CD4-positive, alpha-beta T cell treated with Interleukin-4 for 4 hours (primary cell): ENCODE data around the gene ZNF888.
"Not testable (repeated sequence)": the region's sequence is repeated elsewhere in the genome, so short reads cannot be mapped to it uniquely, and the experiment has no call there.

Experiments used
- DNase-seq: peaks from one replicate; pipeline ENCODE4 v3.0.0-alpha.2; 2020

The ZNF888 gene

DNA sequence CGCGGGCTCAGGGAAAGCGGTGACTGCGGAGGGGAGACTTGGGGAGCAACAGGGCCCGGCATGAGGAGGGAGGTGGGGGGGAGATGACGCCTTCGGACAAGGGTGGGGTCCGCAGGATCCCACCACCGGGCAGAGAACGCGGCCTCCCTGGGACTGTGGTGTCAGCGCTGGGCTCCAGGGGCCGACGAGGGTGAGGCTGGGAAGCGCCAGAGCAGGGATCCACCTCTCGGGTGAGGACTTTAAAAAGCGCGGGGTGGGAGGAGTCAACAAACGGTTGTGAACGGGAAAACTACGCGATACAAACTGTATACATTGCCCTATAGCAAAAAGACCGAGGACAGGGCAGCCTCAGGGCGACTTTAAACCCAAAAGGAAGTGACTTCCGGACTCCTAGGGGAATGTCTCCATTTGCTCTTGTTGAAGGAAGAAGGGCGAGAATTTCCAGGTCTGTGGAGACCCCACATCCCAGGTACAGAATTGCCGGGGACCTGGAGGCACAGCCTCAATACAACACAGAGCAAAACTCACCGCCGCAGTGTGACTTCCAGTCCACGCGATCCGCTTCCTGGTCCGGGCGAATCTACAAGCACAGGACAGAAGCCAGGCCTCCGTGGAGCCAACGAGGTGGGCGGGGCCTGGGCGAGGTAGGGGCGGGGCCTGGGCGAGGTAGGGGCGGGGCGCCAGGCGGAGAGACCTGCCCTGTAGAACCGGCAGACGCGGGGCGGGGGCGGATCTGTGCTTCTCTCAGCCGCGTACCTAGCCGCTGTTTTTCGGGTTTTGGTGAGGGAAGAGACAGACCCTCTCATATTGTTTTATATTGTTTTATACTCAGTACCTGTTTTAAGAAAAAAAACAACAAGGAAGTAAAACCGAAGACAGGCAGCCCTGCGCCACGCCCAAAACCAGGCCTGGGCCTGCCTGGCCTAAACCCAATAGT is at the start of gene ZNF888:
Gene ZNF888, minus strand, starts transcription at position 588 of the 937 bp plus-strand sequence. CDS start 5,555 bp downstream, outside the sequence.
- peak; percentile 83 for DNase-seq

GRCh38 chr19:52967772-52968171 is 44.5 kb upstream of the ZNF888 start:
- DNase-seq = no peak

DNA sequence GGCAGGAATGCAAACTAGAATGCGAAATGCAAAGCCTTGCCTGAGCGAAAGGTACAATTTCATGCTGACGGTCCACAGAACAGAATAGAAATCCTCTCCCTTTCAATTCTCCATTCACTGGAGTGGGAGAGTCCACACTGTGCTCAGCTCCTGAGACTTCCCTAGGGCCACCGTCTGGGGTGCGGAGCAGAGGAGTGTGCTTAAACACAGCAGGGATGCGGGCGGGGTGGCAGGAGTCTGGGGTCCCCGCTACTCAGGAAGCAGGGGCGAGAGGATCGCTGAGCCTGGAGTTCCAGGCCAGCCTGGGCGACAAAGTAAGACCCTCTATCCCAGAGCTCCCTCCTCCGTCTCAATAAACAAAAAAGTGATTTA is 40.0 kb upstream of the ZNF888 start:
- no peak for DNase-seq

DNA sequence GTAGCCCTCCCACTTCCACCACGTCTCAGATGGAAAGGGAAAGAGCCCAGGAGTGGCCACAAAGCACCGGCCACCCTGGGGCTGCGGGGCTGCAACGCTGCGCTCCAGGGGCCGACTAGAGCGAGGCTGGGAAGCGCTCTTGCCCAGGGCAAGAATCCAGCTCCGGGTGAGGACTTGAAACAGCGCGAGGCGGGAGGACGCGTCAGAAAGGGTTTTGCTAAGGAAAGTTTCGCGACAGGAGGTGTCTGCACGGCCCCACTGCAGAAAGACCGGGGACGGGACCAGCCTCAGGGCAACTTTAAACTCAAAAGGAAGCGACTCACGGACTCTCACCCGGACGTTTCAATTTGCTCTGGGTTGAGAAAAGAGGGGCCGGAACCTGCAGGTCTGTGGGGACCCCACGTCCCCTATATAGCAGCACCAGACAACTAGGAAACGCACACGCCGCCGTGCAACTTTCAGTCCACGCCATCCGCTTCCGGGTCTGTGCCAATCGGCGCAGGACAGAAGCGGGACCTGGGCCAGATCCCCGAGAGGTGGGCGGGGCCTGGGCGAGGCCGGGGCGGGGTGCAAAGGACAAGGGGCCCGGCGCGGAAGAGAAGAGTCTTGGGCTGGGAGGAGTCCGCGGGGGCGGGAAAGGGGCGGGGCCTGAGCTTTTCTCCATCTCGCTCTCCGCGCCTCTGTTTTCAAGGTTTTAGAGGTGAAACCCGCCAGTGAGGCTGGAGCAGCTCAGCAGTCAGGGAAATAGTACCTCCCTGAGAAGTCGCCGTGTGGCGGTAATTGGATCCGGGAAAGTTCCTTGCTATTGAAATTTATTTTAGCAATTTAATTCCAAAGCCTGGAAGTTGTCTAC is 39.4 kb upstream of the ZNF888 start, which contains the start of gene ZNF816:
Gene ZNF816, minus strand, starts transcription at position 488 of the 853 bp plus-strand sequence. CDS start 6,792 bp downstream, outside the sequence.
- peak; percentile 97 for DNase-seq

DNA sequence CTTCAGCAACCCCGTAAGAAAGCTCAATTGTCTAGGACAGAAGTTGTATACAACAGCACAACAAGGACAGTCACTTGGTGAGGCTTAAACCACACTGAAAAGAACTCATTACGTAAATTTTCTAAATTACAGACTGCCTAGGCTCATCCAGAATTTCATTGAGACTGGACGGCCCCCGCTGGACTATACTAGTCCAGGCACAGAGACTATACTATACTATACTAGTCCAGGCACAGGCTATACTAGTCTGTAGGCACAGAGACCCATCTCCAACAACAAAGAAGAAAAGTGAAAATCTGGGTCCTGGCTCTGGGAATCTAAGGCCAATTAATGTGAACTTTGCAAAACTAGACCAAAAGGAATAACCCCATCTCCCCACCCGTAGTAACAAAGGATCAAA is 38.8 kb upstream of the ZNF888 start:
- no peak for DNase-seq

DNA sequence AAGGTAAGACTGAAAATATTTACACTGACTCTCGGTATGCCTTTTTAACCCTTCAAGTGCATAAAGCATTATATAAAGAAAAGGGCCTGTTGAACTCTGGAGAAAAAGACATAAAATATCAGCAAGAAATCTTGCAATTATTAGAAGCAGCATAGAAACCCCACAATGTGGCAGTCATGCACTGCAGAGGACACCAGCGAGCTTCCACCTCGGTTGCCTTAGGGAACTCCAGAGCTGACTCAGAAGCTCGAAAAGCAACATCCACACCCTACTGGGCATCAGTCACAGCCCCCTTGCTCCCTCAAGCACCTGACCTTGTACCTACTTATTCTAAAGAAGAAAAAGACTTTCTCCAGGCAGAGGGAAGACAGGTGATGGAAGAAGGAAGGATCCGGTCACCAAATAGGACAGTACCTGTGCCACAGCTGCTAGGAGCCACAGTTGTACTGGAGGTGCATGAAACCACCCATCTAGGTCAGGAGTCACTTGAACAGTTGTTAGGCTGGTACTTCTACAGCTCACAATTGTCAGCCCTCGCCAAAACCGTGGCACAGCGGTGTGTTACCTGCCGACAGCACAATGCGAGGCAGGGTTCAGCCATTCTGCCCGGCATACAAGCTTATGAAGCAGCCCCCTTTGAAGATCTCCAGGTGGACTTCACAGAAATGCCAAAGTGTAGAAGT is 36.5 kb upstream of the ZNF888 start:
- no peak for DNase-seq

DNA sequence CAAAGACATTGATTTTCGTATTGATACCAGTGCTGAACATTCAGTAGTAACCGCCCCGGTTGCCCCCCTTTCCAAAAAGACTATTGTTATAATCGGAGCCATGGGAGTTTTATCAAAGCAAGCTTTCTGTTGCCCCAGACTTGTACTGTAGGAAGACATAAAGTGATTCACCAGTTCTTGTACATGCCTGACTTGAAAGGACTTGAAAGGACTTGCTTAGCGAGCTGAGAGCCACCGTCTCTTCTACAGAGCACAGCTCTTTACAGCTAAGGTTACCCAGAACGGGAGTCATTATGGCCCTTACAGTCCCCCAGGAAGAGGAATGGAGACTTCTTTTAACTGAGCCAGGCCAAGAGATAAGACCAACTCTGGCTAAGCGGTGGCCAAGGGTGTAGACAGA is 34.4 kb upstream of the ZNF888 start:
- no peak for DNase-seq

- no peak for DNase-seq
Measured at GRCh38 chr19:52956917-52957316, 33.7 kb upstream of the ZNF888 start.

DNA sequence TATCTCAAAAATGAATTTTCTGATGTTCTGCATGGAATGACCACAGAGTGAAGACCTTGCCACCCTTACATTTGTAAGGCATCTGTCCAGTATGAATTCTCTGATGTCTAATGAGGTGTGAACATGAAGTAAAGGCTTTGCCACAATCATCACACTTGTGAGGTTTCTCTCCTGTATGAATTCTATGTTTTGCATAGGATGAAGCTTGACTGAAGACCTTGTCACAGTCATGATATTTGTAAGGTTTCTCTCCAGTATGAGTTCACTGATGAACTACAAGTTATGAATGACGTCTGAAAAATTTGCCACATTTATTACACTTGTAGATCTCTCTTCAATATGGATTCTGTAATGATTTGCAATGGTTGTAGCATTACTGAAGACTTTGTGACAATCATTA is 26.2 kb upstream of the ZNF888 start:
- no peak for DNase-seq

DNA sequence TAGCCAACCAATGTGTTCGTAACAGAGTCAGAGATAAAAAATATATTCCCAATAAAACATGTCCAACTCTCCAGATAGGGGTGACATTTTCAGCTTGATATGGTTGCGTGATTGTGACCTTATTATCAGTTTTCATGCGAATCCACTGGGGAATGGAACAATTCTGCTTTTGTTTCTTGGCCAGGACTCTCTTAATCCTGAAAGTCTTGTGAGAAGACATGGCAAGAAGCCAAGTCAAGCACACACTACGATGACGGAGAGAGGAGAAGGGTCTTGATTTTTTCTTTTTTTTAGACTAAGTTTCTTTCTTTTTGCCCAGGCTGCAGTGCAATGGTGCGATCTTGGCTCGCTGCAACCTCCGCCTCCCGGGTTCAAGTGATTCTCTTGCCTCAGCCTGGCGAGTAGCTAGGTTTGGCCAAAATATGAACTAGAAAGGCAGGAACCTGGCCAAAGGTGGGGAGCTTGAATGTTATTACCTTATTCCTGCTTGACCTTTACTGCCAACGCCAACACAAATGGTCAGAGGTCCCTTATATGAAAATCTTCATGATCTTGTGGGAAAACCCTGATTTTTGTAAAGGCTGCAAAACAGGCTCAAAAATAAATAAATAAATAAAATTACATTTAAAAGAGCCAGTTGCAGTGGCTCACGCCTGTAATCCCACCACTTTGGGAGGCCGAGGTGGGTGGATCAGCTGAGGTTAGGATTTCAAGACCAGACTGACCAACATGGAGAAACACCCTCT is 25.0 kb upstream of the ZNF888 start:
- DNase-seq = no peak

DNA sequence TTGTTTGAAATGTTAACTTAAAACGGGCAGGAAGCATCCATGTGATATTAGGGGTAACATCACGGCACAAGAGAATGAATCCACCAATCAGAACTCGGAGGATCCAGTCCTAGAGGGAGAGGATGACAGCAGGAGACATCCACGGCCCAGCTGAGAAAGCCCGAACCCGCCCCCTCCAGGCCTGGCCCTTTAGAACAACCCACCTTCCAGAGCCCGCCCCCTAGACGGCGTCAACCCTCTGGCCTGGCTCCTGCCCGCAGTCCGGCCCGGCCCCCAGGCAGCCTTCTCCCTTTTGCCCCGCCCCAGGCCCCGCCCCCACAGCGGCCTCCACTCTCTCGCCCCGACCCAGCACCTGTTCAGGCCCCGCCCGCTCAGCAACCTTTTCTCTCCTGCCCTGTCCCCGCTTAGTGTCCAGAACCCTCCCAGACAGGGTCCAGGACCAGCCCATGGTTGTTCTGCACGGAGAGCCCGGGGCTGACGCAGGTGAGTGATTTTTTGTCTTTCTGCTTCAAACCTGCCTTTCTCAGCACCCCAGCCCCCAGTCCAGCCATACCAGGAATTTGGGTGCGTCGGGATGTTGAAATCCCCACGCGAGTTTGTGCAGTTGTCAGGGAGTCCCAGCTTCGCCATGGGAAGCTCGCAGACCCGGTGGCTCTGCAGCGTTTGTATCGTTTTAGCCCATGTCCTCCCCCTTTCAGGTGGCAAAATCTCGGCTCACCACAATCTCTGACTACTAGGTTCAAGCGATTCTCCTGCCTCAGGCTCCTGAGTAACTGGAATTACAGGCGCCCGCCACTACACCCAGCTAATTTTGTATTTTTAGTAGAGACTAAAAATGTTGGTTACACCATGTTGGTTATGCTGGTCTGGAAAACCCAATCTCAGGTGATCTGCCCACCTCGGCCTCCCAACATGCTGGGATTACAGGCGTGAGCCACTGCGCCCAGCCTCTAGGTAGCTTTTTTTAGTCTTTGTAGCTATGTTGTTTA is 23.4 kb upstream of the ZNF888 start:
- no peak for DNase-seq

- DNase-seq = no peak
Measured at GRCh38 chr19:52945652-52946321, 22.6 kb upstream of the ZNF888 start.

- DNase-seq = not testable (repeated sequence)
Measured at GRCh38 chr19:52944703-52945493, 21.7 kb upstream of the ZNF888 start.

DNA sequence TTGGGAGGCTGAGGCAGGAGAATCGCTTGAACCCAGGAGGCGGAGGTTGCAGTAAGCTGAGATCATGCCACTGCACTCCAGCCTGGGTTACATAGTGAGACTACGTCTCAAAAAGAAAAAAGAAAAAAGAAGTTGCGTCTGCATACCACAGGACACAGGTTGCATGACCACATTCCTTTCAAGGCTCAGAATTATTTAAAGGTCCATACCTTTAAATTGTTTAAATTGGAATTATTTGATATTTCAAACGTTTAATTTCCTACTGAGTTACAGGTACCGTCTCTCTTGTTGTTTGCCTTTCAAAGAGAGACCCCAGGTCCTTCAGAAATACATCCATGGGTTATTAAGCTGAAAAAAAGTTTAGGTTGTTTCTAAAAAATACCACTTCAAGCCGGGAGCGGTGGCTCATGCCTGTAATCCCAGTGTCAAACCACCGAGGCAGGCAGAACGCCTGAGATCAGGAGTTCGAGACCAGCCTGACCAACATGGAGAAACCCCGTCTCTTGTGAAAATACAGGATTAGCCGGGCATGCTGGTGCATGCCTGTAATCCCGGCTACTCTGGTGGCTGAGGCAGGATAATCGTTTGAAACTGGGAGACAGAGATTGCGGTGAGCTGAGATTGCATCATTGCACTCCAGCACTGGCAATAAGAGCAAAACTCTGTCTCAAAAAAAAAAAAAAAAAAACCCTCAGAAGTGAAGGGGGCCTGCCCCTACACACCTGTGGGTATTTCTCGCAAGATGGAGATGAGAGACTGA is 20.8 kb upstream of the ZNF888 start:
- no peak for DNase-seq

DNA sequence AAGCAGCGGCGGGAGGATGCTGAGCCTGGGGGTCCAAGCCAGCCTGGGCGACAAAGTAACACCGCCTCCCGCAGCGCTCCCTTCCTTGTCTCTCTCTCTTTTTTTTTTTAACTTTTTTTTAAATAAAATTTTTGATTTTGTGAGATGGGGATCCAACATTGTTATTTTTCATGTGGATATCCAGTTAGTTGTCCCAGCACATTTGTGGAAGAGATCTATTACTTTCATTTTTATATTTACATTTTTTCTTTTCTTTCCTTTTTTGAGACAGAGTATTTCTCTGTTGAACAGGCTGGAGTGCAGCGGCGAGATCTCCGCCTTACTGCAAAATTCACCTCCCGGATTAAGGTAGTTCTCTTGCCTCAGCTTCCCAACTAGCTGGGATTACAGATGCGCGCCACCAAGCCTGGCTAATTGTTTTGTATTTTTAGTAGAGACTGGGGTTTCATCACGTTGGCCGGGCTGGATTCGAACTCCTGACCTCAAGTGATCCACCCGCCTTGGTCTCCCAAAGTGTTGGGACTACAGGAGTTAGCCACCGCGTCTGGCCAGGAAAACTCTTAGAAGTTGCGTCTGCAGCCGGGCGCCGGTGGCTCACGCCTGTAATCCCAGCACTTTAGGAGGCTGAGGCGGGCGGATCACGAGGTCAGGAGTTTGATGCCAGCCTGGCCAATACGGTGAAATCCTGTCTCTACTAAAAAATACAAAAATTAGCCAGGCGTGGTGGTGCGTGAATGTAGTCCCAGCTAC is 20.1 kb upstream of the ZNF888 start:
- DNase-seq = no peak

- peak; percentile 94 for DNase-seq
Measured at GRCh38 chr19:52942386-52943133, 19.3 kb upstream of the ZNF888 start.

- DNase-seq = no peak
Measured at GRCh38 chr19:52941941-52942385, 18.7 kb upstream of the ZNF888 start.
